ENCODE results near the gene EPHB1. TPM values are rescaled to one million over a fixed set of nuclear protein-coding genes. Genes with fewer than 3 reads are reported as not detected.

Gene EPHB1
- total RNA-seq, 5 donors from 2014 or later (not counting 1 experiment from before 2014, with no cell fraction given), result 0.28 to 0.72 (median 0.31) TPM; not detected in 1

GRCh38 chr3:135170732-135171131 is 375.7 kb downstream of the EPHB1 start:
- Mint-ChIP-seq H3K36me3 (no peaks in the 10 kb centered on the region), H3K27ac (no peak overlapping the region), H3K9me3 (peaks cover 0 to 5% (median 3%) of the 10 kb centered on the region in 3 donors), H3K4me1 (no peaks in the 10 kb centered on the region), H3K27me3 (peaks cover 0 to 4% of the 10 kb centered on the region in 2 donors), H3K4me3 (no peak overlapping the region)
- no CpG with 5 or more reads among the region's 1 CpG for WGBS (ENCODE audit: insufficient coverage)
- H3K27ac ChIP-seq (ENCODE audit: low read length), result no peak overlapping the region
- H3K36me3 ChIP-seq (ENCODE audit: control insufficient read depth in 2 of 2, extremely low read depth in 1 of 2, insufficient read depth in 1 of 2, low read length in 1 of 2), result no peaks in the 10 kb centered on the region
- DNase-seq, result no peak
- CTCF ChIA-PET, result no interaction called here
- H3K27me3 ChIP-seq (replicated peaks in 1 of 2; ENCODE audit: control insufficient read depth in 2 of 2, extremely low read depth in 1 of 2, insufficient read depth in 2 of 2, low read length in 1 of 2), result peaks cover 0 to 6% of the 10 kb centered on the region in 2 experiments
- no peak for ATAC-seq (replicated peaks in 1 of 4)
- H3K4me1 ChIP-seq (ENCODE audit: control insufficient read depth in 1 of 2, extremely low read depth in 1 of 2, insufficient read depth in 2 of 2, low read length in 2 of 2), result no peaks in the 10 kb centered on the region
- H3K9me3 ChIP-seq, result no peaks in the 10 kb centered on the region
- POLR2A ChIA-PET, result interaction anchor here in 1 of 2 donors (0.6 kb wide), 1 partner anchor 42 kb away, joined by 3 read pairs; no protein-coding TSS in a partner anchor
- H3K4me3 ChIP-seq (ENCODE audit: control insufficient read depth in 1 of 2, extremely low read depth in 1 of 2, low read length in 1 of 2), result no peak overlapping the region

GRCh38 chr3:135172191-135172869 is 377.3 kb downstream of the EPHB1 start:
- CTCF ChIA-PET, result interaction anchor here (0.7 kb wide), 2 partner anchors 8 to 161 kb away, joined by 3 to 4 read pairs; no protein-coding TSS in a partner anchor

GRCh38 chr3:135175728-135176277 is 380.7 kb downstream of the EPHB1 start:
- POLR2A ChIA-PET, result no interaction called here
- H3K36me3 ChIP-seq (ENCODE audit: control insufficient read depth in 2 of 2, extremely low read depth in 1 of 2, insufficient read depth in 1 of 2, low read length in 1 of 2), result no peaks in the 10 kb centered on the region
- no peak for DNase-seq
- no peaks in the 10 kb centered on the region for H3K36me3 Mint-ChIP-seq
- H3K9me3 ChIP-seq, result no peaks in the 10 kb centered on the region
- CTCF ChIA-PET, result no interaction called here
- H3K9me3 Mint-ChIP-seq, result peaks cover 2 to 12% (median 10%) of the 10 kb centered on the region in 3 donors
- ATAC-seq (replicated peaks in 1 of 4), result no peak
- no peak overlapping the region for H3K4me3 ChIP-seq (ENCODE audit: control insufficient read depth in 1 of 2, extremely low read depth in 1 of 2, low read length in 1 of 2)
- WGBS (ENCODE audit: insufficient coverage), result no CpG with 5 or more reads among the region's 5 CpGs
- no peak overlapping the region for H3K27ac ChIP-seq (ENCODE audit: low read length)
- no peaks in the 10 kb centered on the region for H3K27me3 Mint-ChIP-seq
- no peak overlapping the region for H3K4me3 Mint-ChIP-seq
- H3K27me3 ChIP-seq (replicated peaks in 1 of 2; ENCODE audit: control insufficient read depth in 2 of 2, extremely low read depth in 1 of 2, insufficient read depth in 2 of 2, low read length in 1 of 2), result no peaks in the 10 kb centered on the region
- no peak overlapping the region for H3K27ac Mint-ChIP-seq
- no peaks in the 10 kb centered on the region for H3K4me1 Mint-ChIP-seq
- H3K4me1 ChIP-seq (ENCODE audit: control insufficient read depth in 1 of 2, extremely low read depth in 1 of 2, insufficient read depth in 2 of 2, low read length in 2 of 2), result no peaks in the 10 kb centered on the region

More at GRCh38 chr3:135172191-135172869, 377.3 kb downstream of the EPHB1 start:
- WGBS (ENCODE audit: insufficient coverage), result 100% methylated on average over 1 of the region's 3 CpGs
- no peaks in the 10 kb centered on the region for H3K9me3 ChIP-seq
- Mint-ChIP-seq H3K9me3 (peaks cover 2 to 5% (median 3%) of the 10 kb centered on the region in 3 donors), H3K27ac (no peak overlapping the region), H3K36me3 (no peaks in the 10 kb centered on the region), H3K4me3 (no peak overlapping the region), H3K4me1 (no peaks in the 10 kb centered on the region), H3K27me3 (peaks cover 0 to 4% of the 10 kb centered on the region in 2 donors)
- no peak overlapping the region for H3K27ac ChIP-seq (ENCODE audit: low read length)
- no peaks in the 10 kb centered on the region for H3K36me3 ChIP-seq (ENCODE audit: control insufficient read depth in 2 of 2, extremely low read depth in 1 of 2, insufficient read depth in 1 of 2, low read length in 1 of 2)
- POLR2A ChIA-PET, result no interaction called here
- no peak for DNase-seq
- H3K27me3 ChIP-seq (replicated peaks in 1 of 2; ENCODE audit: control insufficient read depth in 2 of 2, extremely low read depth in 1 of 2, insufficient read depth in 2 of 2, low read length in 1 of 2), result peaks cover 0 to 4% of the 10 kb centered on the region in 2 experiments
- no peak for ATAC-seq (replicated peaks in 1 of 4)
- no peaks in the 10 kb centered on the region for H3K4me1 ChIP-seq (ENCODE audit: control insufficient read depth in 1 of 2, extremely low read depth in 1 of 2, insufficient read depth in 2 of 2, low read length in 2 of 2)
- H3K4me3 ChIP-seq (ENCODE audit: control insufficient read depth in 1 of 2, extremely low read depth in 1 of 2, low read length in 1 of 2), result no peak overlapping the region

GRCh38 chr3:135176881-135177280 is 381.8 kb downstream of the EPHB1 start:
- no peaks in the 10 kb centered on the region for H3K4me1 Mint-ChIP-seq

GRCh38 chr3:135178566-135178965 is 383.5 kb downstream of the EPHB1 start:
- WGBS (ENCODE audit: insufficient coverage), result no CpG with 5 or more reads among the region's 2 CpGs
- Mint-ChIP-seq H3K4me3 (no peak overlapping the region), H3K36me3 (no peaks in the 10 kb centered on the region), H3K4me1 (no peaks in the 10 kb centered on the region), H3K27me3 (peaks cover 0 to 2% of the 10 kb centered on the region in 2 donors), H3K9me3 (peaks cover 2 to 15% (median 10%) of the 10 kb centered on the region in 3 donors), H3K27ac (no peak overlapping the region)
- no peak overlapping the region for H3K27ac ChIP-seq (ENCODE audit: low read length)
- H3K9me3 ChIP-seq, result no peaks in the 10 kb centered on the region
- DNase-seq (no peak), ATAC-seq (replicated peaks in 1 of 4) (no peak)
- CTCF ChIA-PET, result no interaction called here
- no peaks in the 10 kb centered on the region for H3K27me3 ChIP-seq (replicated peaks in 1 of 2; ENCODE audit: control insufficient read depth in 2 of 2, extremely low read depth in 1 of 2, insufficient read depth in 2 of 2, low read length in 1 of 2)
- H3K36me3 ChIP-seq (ENCODE audit: control insufficient read depth in 2 of 2, extremely low read depth in 1 of 2, insufficient read depth in 1 of 2, low read length in 1 of 2), result no peaks in the 10 kb centered on the region
- no peaks in the 10 kb centered on the region for H3K4me1 ChIP-seq (ENCODE audit: control insufficient read depth in 1 of 2, extremely low read depth in 1 of 2, insufficient read depth in 2 of 2, low read length in 2 of 2)
- no peak overlapping the region for H3K4me3 ChIP-seq (ENCODE audit: control insufficient read depth in 1 of 2, extremely low read depth in 1 of 2, low read length in 1 of 2)
- POLR2A ChIA-PET, result no interaction called here

More at GRCh38 chr3:135176881-135177280, 381.8 kb downstream of the EPHB1 start:
- Histone ChIP-seq H3K36me3 (ENCODE audit: control insufficient read depth in 2 of 2, extremely low read depth in 1 of 2, insufficient read depth in 1 of 2, low read length in 1 of 2) (no peaks in the 10 kb centered on the region), H3K27me3 (replicated peaks in 1 of 2; ENCODE audit: control insufficient read depth in 2 of 2, extremely low read depth in 1 of 2, insufficient read depth in 2 of 2, low read length in 1 of 2) (no peaks in the 10 kb centered on the region), H3K27ac (ENCODE audit: low read length) (no peak overlapping the region), H3K4me3 (ENCODE audit: control insufficient read depth in 1 of 2, extremely low read depth in 1 of 2, low read length in 1 of 2) (no peak overlapping the region), H3K9me3 (no peaks in the 10 kb centered on the region), H3K4me1 (ENCODE audit: control insufficient read depth in 1 of 2, extremely low read depth in 1 of 2, insufficient read depth in 2 of 2, low read length in 2 of 2) (no peaks in the 10 kb centered on the region)
- Mint-ChIP-seq H3K36me3 (no peaks in the 10 kb centered on the region), H3K4me3 (no peak overlapping the region), H3K9me3 (peaks cover 2 to 15% (median 10%) of the 10 kb centered on the region in 3 donors), H3K27ac (no peak overlapping the region), H3K27me3 (no peaks in the 10 kb centered on the region)
- CTCF ChIA-PET, result no interaction called here
- POLR2A ChIA-PET, result no interaction called here
- ATAC-seq (replicated peaks in 1 of 4) (no peak), DNase-seq (no peak)
- WGBS (ENCODE audit: insufficient coverage), result 86% methylated on average over 6 of the region's 9 CpGs

- WGBS (ENCODE audit: insufficient coverage), result 20% methylated on average over 1 of the region's 3 CpGs
- H3K36me3 ChIP-seq (ENCODE audit: control insufficient read depth in 2 of 2, extremely low read depth in 1 of 2, insufficient read depth in 1 of 2, low read length in 1 of 2), result no peaks in the 10 kb centered on the region
- Mint-ChIP-seq H3K4me1 (no peaks in the 10 kb centered on the region), H3K4me3 (no peak overlapping the region), H3K27ac (no peak overlapping the region), H3K36me3 (no peaks in the 10 kb centered on the region), H3K27me3 (peaks cover 0 to 6% of the 10 kb centered on the region in 2 donors), H3K9me3 (peaks cover 2 to 12% (median 5%) of the 10 kb centered on the region in 3 donors)
- H3K4me3 ChIP-seq (ENCODE audit: control insufficient read depth in 1 of 2, extremely low read depth in 1 of 2, low read length in 1 of 2), result no peak overlapping the region
- H3K4me1 ChIP-seq (ENCODE audit: control insufficient read depth in 1 of 2, extremely low read depth in 1 of 2, insufficient read depth in 2 of 2, low read length in 2 of 2), result no peaks in the 10 kb centered on the region
- ChIA-PET POLR2A (no interaction called here), CTCF (no interaction called here)
- no peak for DNase-seq
- H3K27me3 ChIP-seq (replicated peaks in 1 of 2; ENCODE audit: control insufficient read depth in 2 of 2, extremely low read depth in 1 of 2, insufficient read depth in 2 of 2, low read length in 1 of 2), result no peaks in the 10 kb centered on the region
- no peaks in the 10 kb centered on the region for H3K9me3 ChIP-seq
- ATAC-seq (replicated peaks in 1 of 4), result no peak
- no peak overlapping the region for H3K27ac ChIP-seq (ENCODE audit: low read length)
These were observed 386.3 kb downstream of the EPHB1 start for GRCh38 chr3:135181408-135181807.

Measured in T-cell (primary cell).